ENCODE data around the gene ABCA7. TPM values are rescaled to one million over a fixed set of nuclear protein-coding genes. Genes with fewer than 3 reads are reported as not detected.
A peak's percentile ranks its signal among the peaks of the same experiment; 100 is the strongest.

The ABCA7 gene
- total RNA-seq, 1 donor from 2014 or later, result 110 TPM

DNA sequence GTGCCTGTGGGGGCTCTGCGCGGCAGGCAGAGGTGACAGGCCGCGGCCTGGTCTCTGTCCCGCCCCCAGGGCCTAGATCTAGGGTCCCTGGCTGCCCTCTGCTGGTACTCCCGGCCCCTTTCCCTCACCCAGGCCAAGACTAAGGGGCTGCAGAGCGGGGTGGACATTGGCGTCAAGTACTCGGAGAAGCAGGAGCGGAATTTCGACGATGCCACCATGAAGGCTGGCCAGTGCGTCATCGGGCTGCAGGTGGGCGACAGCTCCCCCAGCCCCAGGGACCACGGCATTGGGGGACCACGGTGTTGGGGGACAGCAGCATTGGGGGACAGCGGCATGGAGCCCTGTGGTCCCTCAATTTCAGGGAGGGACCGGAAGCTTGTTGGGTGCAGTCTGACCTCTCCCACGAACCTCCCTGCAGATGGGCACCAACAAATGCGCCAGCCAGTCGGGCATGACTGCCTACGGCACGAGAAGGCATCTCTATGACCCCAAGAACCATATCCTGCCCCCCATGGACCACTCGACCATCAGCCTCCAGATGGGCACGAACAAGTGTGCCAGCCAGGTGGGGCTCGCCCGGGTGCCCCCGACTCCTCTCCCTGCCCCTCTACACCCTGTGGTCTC is 3.8 kb upstream of the ABCA7 start:
- TF ChIP-seq, protein P1, sequence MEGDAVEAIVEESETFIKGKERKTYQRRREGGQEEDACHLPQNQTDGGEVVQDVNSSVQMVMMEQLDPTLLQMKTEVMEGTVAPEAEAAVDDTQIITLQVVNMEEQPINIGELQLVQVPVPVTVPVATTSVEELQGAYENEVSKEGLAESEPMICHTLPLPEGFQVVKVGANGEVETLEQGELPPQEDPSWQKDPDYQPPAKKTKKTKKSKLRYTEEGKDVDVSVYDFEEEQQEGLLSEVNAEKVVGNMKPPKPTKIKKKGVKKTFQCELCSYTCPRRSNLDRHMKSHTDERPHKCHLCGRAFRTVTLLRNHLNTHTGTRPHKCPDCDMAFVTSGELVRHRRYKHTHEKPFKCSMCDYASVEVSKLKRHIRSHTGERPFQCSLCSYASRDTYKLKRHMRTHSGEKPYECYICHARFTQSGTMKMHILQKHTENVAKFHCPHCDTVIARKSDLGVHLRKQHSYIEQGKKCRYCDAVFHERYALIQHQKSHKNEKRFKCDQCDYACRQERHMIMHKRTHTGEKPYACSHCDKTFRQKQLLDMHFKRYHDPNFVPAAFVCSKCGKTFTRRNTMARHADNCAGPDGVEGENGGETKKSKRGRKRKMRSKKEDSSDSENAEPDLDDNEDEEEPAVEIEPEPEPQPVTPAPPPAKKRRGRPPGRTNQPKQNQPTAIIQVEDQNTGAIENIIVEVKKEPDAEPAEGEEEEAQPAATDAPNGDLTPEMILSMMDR (IDR thresholded peaks at IDR 0.05; ENCODE audit: partially characterized antibody, unreplicated experiment), result no peak
- DNase-seq, result no peak
- peaks cover 3% of the 10 kb centered on the region for H3K4me1 Mint-ChIP-seq (ENCODE audit: low read depth, unreplicated experiment)
- no peaks in the 10 kb centered on the region for H3K36me3 Mint-ChIP-seq (ENCODE audit: unreplicated experiment)
- no peak overlapping the region for H3K4me3 Mint-ChIP-seq (ENCODE audit: unreplicated experiment)
- H3K27me3 Mint-ChIP-seq (ENCODE audit: unreplicated experiment), result peaks cover 6% of the 10 kb centered on the region
- no peak overlapping the region for H3K27ac Mint-ChIP-seq (ENCODE audit: unreplicated experiment)
- H3K9me3 Mint-ChIP-seq (ENCODE audit: unreplicated experiment), result peaks cover 7% of the 10 kb centered on the region

DNA sequence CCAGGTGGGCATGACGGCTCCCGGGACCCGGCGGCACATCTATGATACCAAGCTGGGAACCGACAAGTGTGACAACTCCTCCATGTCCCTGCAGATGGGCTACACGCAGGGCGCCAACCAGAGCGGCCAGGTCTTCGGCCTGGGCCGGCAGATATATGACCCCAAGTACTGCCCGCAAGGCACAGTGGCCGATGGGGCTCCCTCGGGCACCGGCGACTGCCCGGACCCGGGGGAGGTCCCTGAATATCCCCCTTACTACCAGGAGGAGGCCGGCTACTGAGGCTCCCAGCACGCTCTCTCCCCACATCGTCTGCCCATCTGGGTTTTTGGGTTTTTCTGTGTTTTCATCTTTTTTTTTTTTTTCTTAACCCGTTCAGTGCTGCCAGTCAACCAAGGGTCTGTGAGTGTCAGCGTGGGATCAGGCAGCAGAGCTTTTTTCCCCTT is 2.3 kb upstream of the ABCA7 start:
- no peak for DNase-seq
- TF ChIP-seq, protein P1 (IDR thresholded peaks at IDR 0.05; ENCODE audit: partially characterized antibody, unreplicated experiment), result no peak
- peaks cover 6% of the 10 kb centered on the region for H3K27me3 Mint-ChIP-seq (ENCODE audit: unreplicated experiment)
- H3K9me3 Mint-ChIP-seq (ENCODE audit: unreplicated experiment), result peaks cover 8% of the 10 kb centered on the region
- no peaks in the 10 kb centered on the region for H3K36me3 Mint-ChIP-seq (ENCODE audit: unreplicated experiment)
- peaks cover 3% of the 10 kb centered on the region for H3K4me1 Mint-ChIP-seq (ENCODE audit: low read depth, unreplicated experiment)
- no peak overlapping the region for H3K27ac Mint-ChIP-seq (ENCODE audit: unreplicated experiment)
- H3K4me3 Mint-ChIP-seq (ENCODE audit: unreplicated experiment), result no peak overlapping the region

DNA sequence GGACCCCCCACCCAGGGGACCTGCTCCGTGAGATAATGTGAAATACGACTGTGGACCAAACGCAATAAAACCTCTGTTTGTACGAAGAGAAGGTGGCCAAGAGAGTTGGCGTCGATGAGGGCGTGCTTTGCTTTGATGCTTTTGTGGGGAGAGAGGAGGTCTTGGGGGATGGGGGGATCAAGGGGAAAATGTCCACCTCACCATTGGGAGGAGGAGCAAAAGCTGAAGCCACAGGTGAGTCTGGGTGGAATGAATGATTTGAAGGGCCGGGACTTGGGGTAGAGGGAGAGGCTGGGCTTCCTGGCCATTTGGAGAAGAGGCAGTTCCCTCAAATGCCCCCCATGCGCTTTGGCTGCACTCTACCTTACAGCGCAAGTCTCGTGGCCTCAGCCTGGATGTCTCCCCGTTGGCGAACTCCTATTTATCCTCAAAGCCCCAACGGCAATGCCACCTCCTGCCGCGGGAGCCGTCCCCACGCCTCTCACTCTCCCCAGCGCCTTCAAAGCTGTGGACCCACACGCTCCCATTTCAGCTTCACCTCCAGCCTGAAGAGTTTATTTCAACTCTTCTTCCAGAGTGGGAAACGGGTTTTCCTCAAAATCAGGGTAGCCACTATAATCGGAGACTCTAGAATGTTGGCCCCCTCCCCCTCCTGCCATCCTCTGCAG is 795 bp upstream of the ABCA7 start:
- DNase-seq, result no peak

DNA sequence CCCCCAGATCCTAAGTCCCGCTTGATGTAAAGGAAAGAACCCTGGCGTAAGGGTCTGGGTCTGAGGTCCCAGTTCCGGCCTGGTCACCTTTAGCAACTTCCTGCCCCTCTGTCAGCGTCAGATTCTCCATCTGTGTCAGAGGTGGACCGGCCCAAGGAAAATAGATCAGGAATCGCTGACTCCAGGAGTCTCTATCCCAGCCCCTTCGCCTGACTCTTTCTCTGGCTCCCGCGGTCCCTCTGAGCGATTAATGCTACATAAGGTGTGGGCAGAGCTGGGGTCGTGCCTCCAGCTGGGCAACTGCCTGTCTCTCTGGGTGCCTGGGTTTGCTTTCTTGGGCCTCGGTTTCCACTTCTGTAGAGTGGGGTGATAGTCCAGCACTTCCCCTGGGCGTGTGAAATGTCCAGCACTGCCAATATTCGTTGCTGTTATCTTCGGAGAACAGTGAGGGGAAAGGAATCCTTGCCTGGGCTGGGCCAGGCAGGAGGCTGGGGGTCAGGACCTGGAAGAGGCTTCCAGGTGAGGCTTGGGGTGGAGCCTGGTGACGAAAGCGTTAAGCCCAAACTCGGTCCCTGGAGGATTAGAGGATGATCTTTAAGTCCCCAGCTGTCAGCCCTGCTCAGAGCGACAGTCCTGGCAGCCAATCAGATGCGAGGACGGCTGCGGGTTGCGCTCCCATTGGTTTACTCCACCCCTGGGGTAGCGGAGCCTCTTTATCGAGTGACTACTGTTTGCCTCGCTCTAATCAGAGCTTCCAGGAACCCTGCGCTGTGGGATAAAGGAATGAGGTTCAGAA is 767 bp downstream of the ABCA7 start:
- peak; percentile 93 for DNase-seq
- H3K27ac Mint-ChIP-seq (ENCODE audit: unreplicated experiment), result peak overlapping the region; percentile 91
- TF ChIP-seq, protein P1 (IDR thresholded peaks at IDR 0.05; ENCODE audit: partially characterized antibody, unreplicated experiment), result no peak
- H3K4me3 Mint-ChIP-seq (ENCODE audit: unreplicated experiment), result peak overlapping the region; percentile 96
- H3K4me1 Mint-ChIP-seq (ENCODE audit: low read depth, unreplicated experiment), result peaks cover 3% of the 10 kb centered on the region
- H3K9me3 Mint-ChIP-seq (ENCODE audit: unreplicated experiment), result peaks cover 6% of the 10 kb centered on the region
- peaks cover 6% of the 10 kb centered on the region for H3K27me3 Mint-ChIP-seq (ENCODE audit: unreplicated experiment)
- no peaks in the 10 kb centered on the region for H3K36me3 Mint-ChIP-seq (ENCODE audit: unreplicated experiment)

More for the DNA sequence above, 795 bp upstream of the ABCA7 start:
- H3K9me3 Mint-ChIP-seq (ENCODE audit: unreplicated experiment), result peaks cover 6% of the 10 kb centered on the region
- TF ChIP-seq, protein P1 (IDR thresholded peaks at IDR 0.05; ENCODE audit: partially characterized antibody, unreplicated experiment), result no peak
- H3K27me3 Mint-ChIP-seq (ENCODE audit: unreplicated experiment), result peaks cover 6% of the 10 kb centered on the region
- peak overlapping the region; percentile 20 for H3K4me3 Mint-ChIP-seq (ENCODE audit: unreplicated experiment)
- peaks cover 3% of the 10 kb centered on the region for H3K4me1 Mint-ChIP-seq (ENCODE audit: low read depth, unreplicated experiment)
- no peaks in the 10 kb centered on the region for H3K36me3 Mint-ChIP-seq (ENCODE audit: unreplicated experiment)
- H3K27ac Mint-ChIP-seq (ENCODE audit: unreplicated experiment), result no peak overlapping the region
